ENCODE results near the gene MOV10L1.

The MOV10L1 gene

GRCh38 chr22:50101870-50102565, 12.2 kb downstream of the MOV10L1 start:
- no peak for TF ChIP-seq CTCF (IDR thresholded peaks at IDR 0.05; ENCODE audit: insufficient read depth, missing control alignments)
- FAIRE-seq: no peak

GRCh38 chr22:50102946-50103345, 13.1 kb downstream of the MOV10L1 start:
- no peak for FAIRE-seq
- no peak for TF ChIP-seq CTCF (IDR thresholded peaks at IDR 0.05; ENCODE audit: insufficient read depth, missing control alignments)
- no peak for DNase-seq (ENCODE audit: insufficient read length, low spot score)

More at GRCh38 chr22:50101870-50102565, 12.2 kb downstream of the MOV10L1 start:
- DNase-seq (ENCODE audit: insufficient read length, low spot score): no peak

GRCh38 chr22:50104141-50104544, 14.3 kb downstream of the MOV10L1 start:
- no peak for TF ChIP-seq CTCF (IDR thresholded peaks at IDR 0.05; ENCODE audit: insufficient read depth, missing control alignments)
- no peak for DNase-seq (ENCODE audit: insufficient read length, low spot score)
- no peak for FAIRE-seq

GRCh38 chr22:50105208-50106100, 15.6 kb downstream of the MOV10L1 start:
- FAIRE-seq (no peak), DNase-seq (ENCODE audit: insufficient read length, low spot score) (no peak)
- no peak for TF ChIP-seq CTCF (IDR thresholded peaks at IDR 0.05; ENCODE audit: insufficient read depth, missing control alignments)

- TF ChIP-seq CTCF (IDR thresholded peaks at IDR 0.05; ENCODE audit: insufficient read depth, missing control alignments): no peak
- FAIRE-seq (no peak), DNase-seq (ENCODE audit: insufficient read length, low spot score) (no peak)
Observed at GRCh38 chr22:50107529-50107928, 17.7 kb downstream of the MOV10L1 start.

- no peak for FAIRE-seq
- DNase-seq (ENCODE audit: insufficient read length, low spot score): no peak
- TF ChIP-seq CTCF (IDR thresholded peaks at IDR 0.05; ENCODE audit: insufficient read depth, missing control alignments): no peak
Observed at GRCh38 chr22:50111056-50111455, 21.2 kb downstream of the MOV10L1 start.

Measured in D721Med (cell line).